Loucy (cell line): ENCODE results near the gene NDUFS5.

Source experiments
- H2AFZ ChIP-seq: fragments of 200-600 bp; sonication (generic); 2 replicates; pipeline ENCODE4 v1.6.0; 2016; ENCODE audit warnings: antibody characterized with exemption, mild to moderate bottlenecking, low read length, moderate library complexity
- H3F3A ChIP-seq: fragments of 200-600 bp; 2 replicates; pipeline ENCODE4 v1.6.0; 2016; ENCODE audit warnings: antibody characterized with exemption, low read depth, mild to moderate bottlenecking
- H3K27me3 ChIP-seq: fragments of 200-600 bp; sonication (generic); 2 replicates; pipeline ENCODE4 v1.6.1; 2014; ENCODE audit warnings: low read length, mild to moderate bottlenecking; ENCODE audit not compliant: insufficient read depth, poor library complexity, severe bottlenecking
- H3K36me3 ChIP-seq: fragments of 200-600 bp; sonication (generic); 2 replicates; pipeline ENCODE4 v1.6.1; 2016; ENCODE audit warnings: low read length; ENCODE audit not compliant: insufficient read depth
- H3K4me1 ChIP-seq: fragments of 200-600 bp; sonication (generic); 2 replicates; pipeline ENCODE4 v1.5.1; 2014; ENCODE audit warnings: low read length, mild to moderate bottlenecking; ENCODE audit not compliant: insufficient read depth, poor library complexity, severe bottlenecking
- H3K4me2 ChIP-seq: fragments of 200-600 bp; sonication (generic); 2 replicates; pipeline ENCODE4 v1.6.0; 2014; ENCODE audit warnings: antibody characterized with exemption, low read length, low read depth, mild to moderate bottlenecking; ENCODE audit not compliant: poor library complexity, severe bottlenecking
- H3K4me3 ChIP-seq: fragments of 200-600 bp; sonication (generic); 2 replicates; pipeline ENCODE4 v1.5.1; 2014; ENCODE audit warnings: low read length, mild to moderate bottlenecking, mixed read lengths; ENCODE audit not compliant: poor library complexity, severe bottlenecking
- H3K79me2 ChIP-seq: fragments of 200-600 bp; sonication (generic); 2 replicates; pipeline ENCODE4 v1.6.1; 2014; ENCODE audit warnings: low read length; ENCODE audit not compliant: insufficient read depth
- H3K9ac ChIP-seq: fragments of 200-600 bp; sonication (generic); 2 replicates; pipeline ENCODE4 v1.6.0; 2014; ENCODE audit warnings: mild to moderate bottlenecking, low read depth, low read length, moderate library complexity; ENCODE audit not compliant: poor library complexity, severe bottlenecking
- H3K9me2 ChIP-seq: fragments of 200-600 bp; sonication (generic); replicated peaks from 2 replicates; pipeline ENCODE4 v1.6.1; 2016; ENCODE audit warnings: low read depth, low read length, mixed read lengths
- H3K9me3 ChIP-seq: fragments of 200-600 bp; sonication (generic); 2 replicates; pipeline ENCODE4 v1.6.1; 2014; ENCODE audit warnings: mild to moderate bottlenecking, antibody characterized with exemption, low read length, low read depth; ENCODE audit not compliant: insufficient read depth
- H4K20me1 ChIP-seq: fragments of 200-600 bp; sonication (generic); 2 replicates; pipeline ENCODE4 v1.6.0; 2014; ENCODE audit warnings: antibody characterized with exemption, low read length, mild to moderate bottlenecking; ENCODE audit not compliant: insufficient read depth, poor library complexity, severe bottlenecking
- CTCF ChIP-seq: fragments of 200-600 bp; sonication (generic); conservative IDR thresholded peaks from 2 replicates; pipeline ENCODE4 v1.5.1; 2014; ENCODE audit warnings: mild to moderate bottlenecking, antibody characterized with exemption, low read length
- EZH2phosphoT487 ChIP-seq: fragments of 200-600 bp; IDR thresholded peaks from 2 replicates; pipeline ENCODE4 v1.6.1; 2018; ENCODE audit warnings: antibody characterized with exemption, mild to moderate bottlenecking, moderate library complexity, borderline replicate concordance

The NDUFS5 gene

GRCh38 chr1:38991638-38992411 lies 34.3 kb upstream of the NDUFS5 start:
- no peak for TF ChIP-seq EZH2phosphoT487
- TF ChIP-seq CTCF: no peak
- peaks cover 57% of the 10 kb centered on the region for H3K79me2 ChIP-seq
- peaks cover 30% of the 10 kb centered on the region for H3K4me1 ChIP-seq
- H3K27me3 ChIP-seq: peaks cover 5% of the 10 kb centered on the region
- H3K9me3 ChIP-seq: no peaks in the 10 kb centered on the region
- peak overlapping the region; percentile 78 for H3K4me2 ChIP-seq
- H3F3A ChIP-seq: no peaks in the 10 kb centered on the region
- peaks cover 46% of the 10 kb centered on the region for H4K20me1 ChIP-seq
- H3K4me3 ChIP-seq: peak overlapping the region; percentile 75
- peak overlapping the region; percentile 86 for H3K9ac ChIP-seq
- H3K9me2 ChIP-seq: no peaks in the 10 kb centered on the region
- H3K36me3 ChIP-seq: no peaks in the 10 kb centered on the region
- peak overlapping the region; percentile 54; the same call in 1 of the 2 replicates for H2AFZ ChIP-seq

GRCh38 chr1:38992412-38993111 lies 33.6 kb upstream of the NDUFS5 start:
- H3K36me3 ChIP-seq: no peaks in the 10 kb centered on the region
- H3K9ac ChIP-seq: peak overlapping the region; percentile 86
- no peak for TF ChIP-seq EZH2phosphoT487
- no peak for TF ChIP-seq CTCF
- H3K9me3 ChIP-seq: no peaks in the 10 kb centered on the region
- H3K4me1 ChIP-seq: peaks cover 37% of the 10 kb centered on the region
- peaks cover 65% of the 10 kb centered on the region for H3K79me2 ChIP-seq
- H4K20me1 ChIP-seq: peaks cover 53% of the 10 kb centered on the region
- peak overlapping the region; percentile 78 for H3K4me2 ChIP-seq
- no peak overlapping the region for H2AFZ ChIP-seq
- peak overlapping the region; percentile 75 for H3K4me3 ChIP-seq
- peaks cover 5% of the 10 kb centered on the region for H3K27me3 ChIP-seq
- H3K9me2 ChIP-seq: no peaks in the 10 kb centered on the region
- H3F3A ChIP-seq: no peaks in the 10 kb centered on the region

- H3K4me3 ChIP-seq: peak overlapping the region; percentile 47
- no peak overlapping the region for H3K9ac ChIP-seq
- peaks cover 11% of the 10 kb centered on the region; the same call in 1 of the 2 replicates for H3K36me3 ChIP-seq
- no peaks in the 10 kb centered on the region for H3K9me3 ChIP-seq
- H4K20me1 ChIP-seq: peaks cover 62% of the 10 kb centered on the region
- H3F3A ChIP-seq: no peaks in the 10 kb centered on the region
- peaks cover 44% of the 10 kb centered on the region for H3K4me1 ChIP-seq
- TF ChIP-seq CTCF: no peak
- TF ChIP-seq EZH2phosphoT487: no peak
- H2AFZ ChIP-seq: no peak overlapping the region
- H3K4me2 ChIP-seq: peak overlapping the region; percentile 68
- H3K9me2 ChIP-seq: no peaks in the 10 kb centered on the region
- H3K27me3 ChIP-seq: peaks cover 5% of the 10 kb centered on the region
- peaks cover 78% of the 10 kb centered on the region for H3K79me2 ChIP-seq
Observed at GRCh38 chr1:38994196-38994595, 32.0 kb upstream of the NDUFS5 start.
